GM10248 (cell line): ENCODE data around the gene SPEN.
"Not testable (repeated sequence)": the region's sequence is repeated elsewhere in the genome, so short reads cannot be mapped to it uniquely, and the experiment has no call there.

Source experiments
- CTCF ChIA-PET: fragments of 300-600 bp; sonication (Branson Sonifier 250); formaldehyde crosslinking; extraction: SDS; loops from one replicate; lab custom pipeline; 2021; ENCODE audit warnings: antibody characterized with exemption; lab: Yijun Ruan, JAX
- POLR2A ChIA-PET: fragments of 350-650 bp; sonication (Branson Sonifier 250); formaldehyde crosslinking; extraction: SDS; loops from one replicate; lab custom pipeline; 2020; ENCODE audit warnings: antibody characterized with exemption; lab: Yijun Ruan, JAX
- DNase-seq: peaks from one replicate; pipeline ENCODE4 v3.0.0; 2012; ENCODE audit errors: extremely low spot score
- TF ChIP-seq, protein P1 (sequence below): IDR thresholded peaks from 2 replicates; pipeline ENCODE4 v1.5.1; 2012; ENCODE audit warnings: mild to moderate bottlenecking, low read depth; ENCODE audit errors: extremely low read depth, missing control alignments, control extremely low read depth

Gene SPEN

DNA sequence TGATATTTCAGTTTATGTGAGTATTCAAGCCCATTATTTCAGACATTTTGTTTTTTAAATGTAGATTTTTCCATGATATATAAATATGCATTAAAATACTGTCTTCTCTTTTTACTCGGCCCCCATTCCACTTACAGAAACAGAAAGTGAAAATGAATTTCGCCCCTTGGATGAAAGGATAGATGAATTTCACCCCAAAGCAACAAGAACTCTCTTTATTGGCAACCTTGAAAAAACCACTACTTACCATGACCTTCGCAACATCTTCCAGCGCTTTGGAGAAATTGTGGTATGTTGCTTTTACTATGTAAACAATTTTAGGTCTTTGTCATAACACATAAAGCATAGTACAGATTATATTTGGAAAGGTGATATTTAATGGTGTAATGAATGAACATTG, 68.5 kb downstream of the SPEN start:
- TF ChIP-seq, protein P1, sequence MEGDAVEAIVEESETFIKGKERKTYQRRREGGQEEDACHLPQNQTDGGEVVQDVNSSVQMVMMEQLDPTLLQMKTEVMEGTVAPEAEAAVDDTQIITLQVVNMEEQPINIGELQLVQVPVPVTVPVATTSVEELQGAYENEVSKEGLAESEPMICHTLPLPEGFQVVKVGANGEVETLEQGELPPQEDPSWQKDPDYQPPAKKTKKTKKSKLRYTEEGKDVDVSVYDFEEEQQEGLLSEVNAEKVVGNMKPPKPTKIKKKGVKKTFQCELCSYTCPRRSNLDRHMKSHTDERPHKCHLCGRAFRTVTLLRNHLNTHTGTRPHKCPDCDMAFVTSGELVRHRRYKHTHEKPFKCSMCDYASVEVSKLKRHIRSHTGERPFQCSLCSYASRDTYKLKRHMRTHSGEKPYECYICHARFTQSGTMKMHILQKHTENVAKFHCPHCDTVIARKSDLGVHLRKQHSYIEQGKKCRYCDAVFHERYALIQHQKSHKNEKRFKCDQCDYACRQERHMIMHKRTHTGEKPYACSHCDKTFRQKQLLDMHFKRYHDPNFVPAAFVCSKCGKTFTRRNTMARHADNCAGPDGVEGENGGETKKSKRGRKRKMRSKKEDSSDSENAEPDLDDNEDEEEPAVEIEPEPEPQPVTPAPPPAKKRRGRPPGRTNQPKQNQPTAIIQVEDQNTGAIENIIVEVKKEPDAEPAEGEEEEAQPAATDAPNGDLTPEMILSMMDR, result no peak
- DNase-seq, result no peak
- CTCF ChIA-PET, result interaction anchor here (1.2 to 1.7 kb wide), 4 partner anchors 9 to 124 kb away, joined by 3 to 6 read pairs (median 4); no protein-coding TSS in a partner anchor
- POLR2A ChIA-PET, result no interaction called here

DNA sequence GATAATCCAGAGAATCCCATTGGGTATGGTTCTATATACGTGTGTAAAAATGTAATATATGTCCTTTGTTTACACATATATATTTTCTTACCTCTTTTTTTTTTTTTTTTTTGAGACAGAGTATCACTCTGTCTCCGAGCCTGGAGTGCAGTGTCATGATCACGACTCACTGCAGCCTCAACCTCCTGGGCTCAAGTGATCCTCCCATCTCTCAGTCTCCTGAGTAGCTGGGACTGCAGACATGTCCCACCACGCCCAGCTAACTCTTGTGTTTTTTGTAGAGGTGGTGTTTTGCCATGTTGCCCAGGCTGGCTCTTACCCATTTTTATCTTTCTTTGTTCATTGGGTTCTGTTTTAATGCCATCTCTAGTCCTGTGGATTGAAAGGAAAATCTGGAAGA, 68.9 kb downstream of the SPEN start:
- ChIA-PET CTCF (interaction anchor here (1.1 to 1.7 kb wide), 4 partner anchors 9 to 125 kb away, joined by 3 to 6 read pairs (median 4); no protein-coding TSS in a partner anchor), POLR2A (no interaction called here)
- no peak for DNase-seq
- TF ChIP-seq, protein P1, result no peak

DNA sequence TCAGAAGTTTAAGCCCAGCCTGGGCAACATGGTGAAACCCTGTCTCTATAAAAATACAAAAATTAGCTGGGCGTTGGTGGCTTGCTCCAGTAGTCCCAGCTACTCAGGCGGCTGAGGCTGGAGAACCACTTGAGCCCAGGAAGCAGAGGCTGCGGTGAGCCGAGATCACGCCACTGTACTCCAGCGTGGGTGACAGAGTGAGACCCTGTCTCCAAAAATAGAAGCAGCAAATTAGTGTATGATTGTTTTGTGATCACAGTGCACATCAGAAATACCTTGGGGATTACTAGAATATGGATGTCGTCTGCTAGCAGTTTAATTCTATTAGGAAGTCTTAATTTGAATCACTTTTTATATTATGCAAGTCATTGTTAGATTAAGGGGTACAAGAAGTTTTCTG, 69.4 kb downstream of the SPEN start:
- ChIA-PET POLR2A (no interaction called here), CTCF (interaction anchor here (1.1 to 1.7 kb wide), 4 partner anchors 9 to 125 kb away, joined by 3 to 6 read pairs (median 4); no protein-coding TSS in a partner anchor)
- TF ChIP-seq, protein P1, result no peak
- no peak for DNase-seq

DNA sequence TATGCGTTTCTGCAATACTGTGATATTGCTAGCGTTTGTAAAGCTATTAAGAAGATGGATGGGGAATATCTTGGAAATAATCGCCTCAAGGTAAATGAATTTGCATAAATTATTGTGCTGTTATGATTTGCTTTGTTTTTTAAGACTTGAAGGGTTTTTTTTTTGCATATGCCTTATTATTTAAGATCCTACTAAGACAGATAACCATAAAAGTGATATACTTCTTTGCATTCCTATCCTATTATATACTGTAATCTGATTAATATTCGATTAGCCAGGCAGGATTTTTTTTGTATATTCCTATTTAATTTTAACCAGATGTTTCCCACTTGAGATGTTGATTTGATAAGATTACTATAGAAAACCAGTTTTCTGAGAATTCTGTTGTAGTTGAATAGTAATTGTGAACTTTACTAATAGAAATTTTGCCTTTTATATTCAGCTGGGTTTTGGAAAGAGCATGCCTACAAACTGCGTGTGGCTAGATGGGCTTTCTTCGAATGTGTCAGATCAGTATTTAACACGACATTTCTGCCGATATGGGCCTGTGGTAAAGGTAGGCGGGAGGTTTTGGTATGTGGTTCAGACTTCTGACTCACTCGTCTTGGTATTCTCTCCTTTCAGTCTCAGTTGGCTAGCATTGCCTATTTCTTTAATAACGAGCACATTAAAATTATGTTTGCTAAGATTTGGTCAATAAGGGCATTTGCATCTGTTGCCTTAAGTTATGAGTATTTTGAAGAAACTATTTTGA, 71.6 kb downstream of the SPEN start:
- CTCF ChIA-PET, result interaction anchor here (0.7 kb wide), 1 partner anchor 56 kb away, joined by 3 read pairs; no protein-coding TSS in a partner anchor
- DNase-seq, result peak; percentile 71
- TF ChIP-seq, protein P1, result no peak
- POLR2A ChIA-PET, result no interaction called here

DNA sequence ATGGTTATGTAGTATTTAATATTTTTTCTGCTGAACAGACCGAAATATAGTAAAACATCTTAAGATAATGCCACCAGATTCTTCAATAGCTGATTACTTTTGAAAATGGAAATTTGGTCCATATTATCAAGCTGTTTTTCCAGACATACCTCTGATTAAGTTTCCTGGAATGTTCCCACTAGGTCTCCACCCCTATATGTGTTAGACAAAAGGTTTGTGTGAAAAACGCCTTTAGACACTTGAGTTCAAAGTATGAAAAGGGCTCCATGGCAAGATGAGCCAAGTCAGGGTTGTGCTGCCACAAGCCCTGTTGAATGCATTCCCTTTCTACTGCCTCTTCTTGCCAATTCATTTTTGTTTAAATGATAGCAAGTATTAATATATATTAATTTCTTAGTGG, 75.7 kb downstream of the SPEN start:
- no peak for DNase-seq
- TF ChIP-seq, protein P1, result no peak
- ChIA-PET POLR2A (no interaction called here), CTCF (interaction anchor here (1.1 to 1.7 kb wide), 4 partner anchors 19 to 71 kb away, joined by 3 to 5 read pairs (median 4); partner anchors contain the start of gene ZBTB17)

DNA sequence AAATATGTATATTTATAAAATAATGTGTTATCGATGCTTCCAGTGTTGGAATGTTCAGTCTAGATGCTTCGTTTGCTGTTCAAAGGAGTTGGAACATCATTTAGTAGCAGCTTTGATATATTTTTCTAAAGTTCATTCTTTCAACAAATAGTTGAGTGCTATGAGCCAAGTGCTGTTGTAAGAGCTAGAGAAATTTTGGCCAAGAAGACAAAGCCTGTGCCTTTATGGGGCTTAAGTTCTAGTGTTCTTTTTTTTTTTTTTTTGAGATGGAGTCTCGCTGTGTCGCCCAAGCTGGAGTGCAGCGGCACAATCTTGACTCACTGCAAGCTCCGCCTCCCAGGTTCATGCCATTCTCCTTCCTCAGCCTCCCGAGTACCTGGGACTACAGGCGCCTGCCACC, 78.9 kb downstream of the SPEN start:
- POLR2A ChIA-PET, result not testable (repeated sequence)
- CTCF ChIA-PET, result interaction anchor here (1.1 to 2.2 kb wide), 4 partner anchors 10 to 16 kb away, joined by 3 to 7 read pairs (median 5); no protein-coding TSS in a partner anchor

More for the DNA sequence above, 78.9 kb downstream of the SPEN start:
- DNase-seq, result not testable (repeated sequence)
